HG02885 (cell line): ENCODE results near the gene BHLHA15.

Source experiments
- ATAC-seq: cut with Tn5 transposase; IDR thresholded peaks from one replicate; pipeline ENCODE4 v1.9.1; 2021; ENCODE audit warnings: mild to moderate bottlenecking; ENCODE audit not compliant: unreplicated experiment, poor library complexity

Gene BHLHA15

DNA sequence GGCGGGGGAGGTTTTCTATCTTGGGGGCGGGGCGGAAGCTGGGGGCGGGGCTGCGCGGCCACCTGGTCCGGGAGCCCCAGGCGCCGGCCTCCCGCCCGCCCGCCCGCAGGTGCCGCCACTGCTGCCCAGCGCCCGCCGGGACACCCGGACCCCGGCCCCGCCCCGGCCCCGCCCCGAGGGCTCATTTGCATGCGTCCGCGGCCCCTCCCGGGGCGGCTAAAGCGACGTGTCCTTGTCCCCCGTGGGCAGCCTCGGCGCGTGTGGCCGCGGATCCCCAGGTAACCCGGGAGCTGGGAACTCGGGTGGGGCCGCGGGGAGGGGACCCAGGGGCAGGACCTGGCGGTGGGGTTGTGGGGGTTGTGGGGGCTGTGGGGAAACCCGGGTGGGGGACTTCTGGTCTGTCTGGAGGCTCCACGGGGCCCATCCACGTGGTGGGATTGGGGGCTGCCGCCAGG lies at the start of gene BHLHA15:
TSS of gene BHLHA15 (plus strand) at position 219 of the 455 bp plus-strand sequence. CDS start 871 bp downstream, outside the sequence.
- peak; percentile 54 for ATAC-seq

DNA sequence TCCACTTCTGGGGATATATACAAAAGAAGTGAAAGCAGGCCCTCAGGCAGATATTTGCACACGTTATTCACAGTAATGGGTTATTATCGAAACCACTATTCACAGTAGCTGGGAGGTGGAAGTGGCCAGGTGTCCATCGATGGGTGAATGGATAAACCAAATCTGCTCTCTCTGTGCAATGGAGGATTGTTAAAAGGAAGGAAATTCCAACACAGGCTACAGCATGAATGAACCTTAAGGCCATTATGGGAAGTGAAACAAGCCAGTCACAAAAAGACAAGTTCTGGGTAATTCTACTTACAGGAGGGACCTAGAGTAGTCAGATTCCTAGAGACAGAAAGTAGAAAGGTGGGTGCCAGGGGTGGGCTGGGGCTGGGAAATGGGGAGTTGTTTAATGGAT lies 48.5 kb upstream of the BHLHA15 start:
- no peak for ATAC-seq

DNA sequence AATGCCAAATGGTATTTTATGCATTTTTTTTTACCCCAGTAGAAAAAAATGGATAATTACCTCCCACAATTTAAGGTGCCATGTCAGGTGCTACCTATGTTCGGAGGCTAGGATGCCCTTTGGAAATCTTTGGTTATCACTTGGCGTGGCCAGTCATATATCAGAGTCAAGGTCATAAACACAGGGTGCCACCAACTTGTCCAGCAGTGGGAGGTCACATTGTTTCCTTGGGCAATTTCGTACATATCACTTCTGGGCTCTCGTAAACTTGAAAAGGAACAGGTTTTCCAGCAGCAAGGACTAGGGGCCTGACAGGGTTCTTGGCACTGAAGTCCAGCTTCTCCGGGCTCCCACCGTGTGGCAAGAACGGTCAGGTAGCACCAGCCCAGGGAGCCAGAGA lies 48.0 kb upstream of the BHLHA15 start:
- no peak for ATAC-seq

GRCh38 chr7:98163704-98164494 lies 47.3 kb upstream of the BHLHA15 start:
- no peak for ATAC-seq

DNA sequence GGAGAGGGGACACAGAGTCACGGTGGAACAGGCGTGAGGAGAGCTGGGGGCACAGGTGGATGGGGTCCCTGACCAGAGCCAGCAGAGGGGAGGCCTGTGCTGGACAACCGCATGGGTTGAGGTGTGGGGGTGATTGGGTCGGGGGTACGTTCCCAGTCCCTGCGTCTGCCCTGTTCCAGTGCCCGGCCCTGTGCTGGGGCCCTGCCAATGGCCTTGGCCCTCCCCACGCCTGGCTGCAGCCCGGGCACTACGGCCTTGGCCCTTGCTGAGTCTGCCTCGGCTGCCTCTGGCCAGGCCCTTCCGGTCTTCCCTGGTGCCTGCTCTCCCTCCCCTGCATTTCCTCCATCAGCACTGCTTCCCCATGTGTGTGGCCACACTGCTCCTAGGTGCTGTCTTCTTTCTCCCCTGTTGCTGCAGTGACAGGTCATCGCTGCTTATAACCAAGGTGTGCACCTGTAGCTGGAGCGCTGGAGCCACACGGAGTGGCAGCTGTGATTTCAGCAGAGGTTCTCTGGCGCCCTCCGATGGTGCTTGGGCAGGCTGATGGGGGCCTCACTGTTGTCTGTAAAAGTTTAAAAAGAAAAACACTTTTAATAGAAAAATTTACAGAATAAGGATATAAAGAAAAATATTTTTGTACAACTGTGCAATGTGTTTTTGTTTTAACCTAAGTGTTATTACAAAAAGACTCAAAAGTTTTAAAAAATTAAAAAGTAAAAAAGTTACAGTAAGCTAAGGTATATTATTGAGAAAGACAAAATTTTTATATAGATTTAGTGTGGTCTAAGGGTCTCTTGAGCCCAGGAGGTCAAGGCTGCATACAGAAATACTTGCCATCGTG lies 45.2 kb upstream of the BHLHA15 start:
- peak; percentile 73 for ATAC-seq

DNA sequence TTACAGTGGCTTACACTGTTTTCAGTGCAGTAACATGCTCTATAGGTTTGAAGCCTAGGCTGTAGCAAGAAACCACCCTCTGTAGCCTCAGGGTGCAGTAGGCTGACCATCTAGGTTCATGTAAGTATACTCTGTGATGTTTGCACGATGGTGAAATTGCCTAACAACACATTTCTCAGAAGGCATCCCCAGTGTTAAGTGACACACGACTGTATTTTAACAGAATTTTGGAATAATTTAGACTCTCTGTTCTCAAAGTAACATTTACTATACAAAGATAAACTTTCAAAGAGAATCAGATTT lies 44.6 kb upstream of the BHLHA15 start:
- ATAC-seq = no peak

DNA sequence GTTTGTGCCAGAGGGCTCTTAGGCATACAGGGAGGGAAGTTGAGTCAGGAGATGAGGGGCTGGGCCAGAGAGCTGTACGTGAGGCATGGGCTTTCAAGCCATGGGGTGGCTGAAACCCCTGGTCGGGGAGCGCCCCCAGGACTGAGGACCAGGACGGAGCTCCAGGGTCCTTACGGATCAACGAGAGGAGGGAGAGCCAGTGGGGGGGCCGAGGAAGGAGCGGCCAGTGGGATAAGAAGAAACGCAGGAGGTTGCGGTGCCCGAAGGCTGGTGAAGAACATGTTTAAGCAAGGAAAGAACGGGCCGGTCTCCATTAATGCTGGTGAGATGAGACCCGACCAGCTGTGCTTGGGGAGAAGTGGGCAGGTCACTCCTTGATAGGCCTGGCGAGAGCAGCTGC lies 43.6 kb upstream of the BHLHA15 start:
- ATAC-seq = no peak

- peak; percentile 74 for ATAC-seq
Observed at GRCh38 chr7:98168181-98168903, 42.9 kb upstream of the BHLHA15 start.

GRCh38 chr7:98168904-98169621 lies 42.2 kb upstream of the BHLHA15 start:
- no peak for ATAC-seq

DNA sequence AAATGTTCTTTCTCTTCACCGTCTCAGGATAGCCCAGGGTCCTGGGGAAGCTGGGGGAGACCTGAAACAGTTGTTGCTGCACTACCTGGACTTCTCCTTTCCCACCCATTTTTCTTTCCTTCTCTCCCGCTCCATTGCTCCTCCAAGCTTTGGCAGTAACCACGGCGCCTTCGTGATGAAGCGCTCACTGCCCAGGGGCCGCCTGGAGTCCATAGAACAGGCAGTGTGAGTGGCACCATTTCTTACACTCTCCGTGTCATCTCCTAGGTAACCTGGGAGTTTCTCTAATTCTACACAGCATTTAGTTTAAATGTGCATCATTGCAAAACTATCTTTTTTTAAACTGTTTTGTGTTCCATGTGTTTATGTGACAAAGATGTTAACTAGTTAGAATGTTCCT lies 40.3 kb upstream of the BHLHA15 start:
- no peak for ATAC-seq

DNA sequence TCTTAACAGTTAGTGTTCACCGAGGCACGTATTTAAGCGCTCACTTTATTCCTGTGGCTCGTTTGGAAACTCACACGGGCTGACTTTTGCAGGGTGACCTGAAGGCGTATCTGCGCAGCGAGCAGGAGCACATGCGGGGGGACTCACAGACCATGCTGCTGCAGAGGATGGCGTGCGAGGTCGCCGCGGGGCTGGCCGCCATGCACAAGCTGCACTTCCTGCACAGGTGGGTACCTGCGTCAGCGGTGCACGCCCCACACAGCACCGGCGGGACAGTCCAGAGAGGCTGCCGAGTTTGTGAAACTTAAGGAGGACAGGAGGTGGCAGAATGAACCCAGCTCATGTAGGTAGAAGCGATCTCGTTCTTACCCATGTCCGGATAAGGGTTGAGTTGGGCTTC lies 39.8 kb upstream of the BHLHA15 start:
- no peak for ATAC-seq

DNA sequence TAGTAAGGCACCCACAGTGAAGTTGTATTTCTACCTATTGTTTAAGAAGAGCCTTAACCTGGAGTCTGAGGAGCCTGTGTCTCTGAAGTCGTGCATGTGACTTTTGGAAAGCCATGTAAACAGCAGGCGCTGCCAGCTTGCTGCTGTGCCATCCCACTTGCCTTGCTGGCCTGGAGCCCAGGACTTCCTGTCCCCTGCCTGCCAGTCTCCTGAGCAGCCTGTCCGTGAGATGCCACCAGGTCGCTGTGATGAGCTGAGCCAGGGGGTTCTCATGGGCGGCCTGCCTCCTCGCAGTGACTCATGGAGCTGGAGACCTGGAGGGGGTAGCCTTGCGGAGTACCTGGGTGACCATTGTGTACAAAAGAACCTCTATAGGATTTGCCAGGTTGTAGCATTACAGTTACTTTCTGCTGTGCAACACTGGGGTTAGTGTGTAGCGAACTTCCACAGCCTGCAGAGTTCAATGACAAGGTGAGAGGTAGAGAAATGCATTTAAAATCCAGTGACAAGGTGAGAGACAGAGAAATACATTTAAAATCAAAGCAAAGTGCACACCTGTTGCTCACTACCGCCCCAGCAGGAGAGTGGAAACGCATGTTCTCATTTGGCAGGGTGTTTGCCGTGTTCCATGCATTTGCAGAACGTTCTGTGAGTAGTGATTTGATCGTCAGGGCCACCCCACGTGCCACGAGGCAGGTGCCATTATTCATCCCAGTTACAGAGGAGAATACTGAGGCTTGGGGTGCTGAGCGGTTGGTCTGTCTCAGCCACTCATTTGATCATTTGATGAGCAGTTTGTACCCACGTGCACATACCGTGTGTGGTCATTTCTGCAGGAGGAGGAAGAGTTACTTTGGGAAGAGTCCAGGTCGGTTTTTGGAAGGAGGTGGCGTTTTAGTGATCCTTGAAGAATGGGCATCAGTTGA lies 36.6 kb upstream of the BHLHA15 start:
- ATAC-seq = no peak

DNA sequence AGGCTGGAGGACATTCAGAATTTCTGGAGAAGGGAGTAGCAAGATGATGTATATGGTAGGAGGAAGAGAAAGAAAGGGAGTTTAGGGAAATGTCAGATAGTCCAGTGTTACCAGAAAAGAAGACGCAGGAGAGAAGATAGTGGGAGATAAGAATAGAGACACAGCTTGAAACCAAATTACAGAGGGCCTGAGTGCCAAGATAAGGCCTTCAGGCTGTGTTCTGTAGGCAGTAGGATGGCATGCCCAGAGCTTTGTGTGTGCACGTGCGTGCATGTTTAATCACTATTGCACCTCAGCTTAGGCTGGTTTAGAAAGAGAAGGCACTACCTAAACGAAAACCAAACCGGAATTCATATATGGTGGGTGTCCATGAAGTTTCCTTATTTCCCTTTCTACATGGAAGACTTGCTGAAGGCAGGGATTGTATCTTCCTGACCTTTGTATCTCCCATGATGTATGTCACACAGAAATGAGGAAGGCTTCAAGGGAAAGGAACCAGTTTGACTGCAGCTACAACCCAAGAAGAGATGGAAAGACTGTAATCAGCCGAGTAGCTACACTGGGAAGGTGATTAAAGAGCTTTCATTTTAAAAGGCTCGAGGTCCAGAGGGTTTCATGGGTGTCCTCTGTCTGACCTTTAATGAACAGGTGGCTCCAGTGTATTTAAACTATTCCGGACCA lies 35.8 kb upstream of the BHLHA15 start:
- ATAC-seq = no peak

DNA sequence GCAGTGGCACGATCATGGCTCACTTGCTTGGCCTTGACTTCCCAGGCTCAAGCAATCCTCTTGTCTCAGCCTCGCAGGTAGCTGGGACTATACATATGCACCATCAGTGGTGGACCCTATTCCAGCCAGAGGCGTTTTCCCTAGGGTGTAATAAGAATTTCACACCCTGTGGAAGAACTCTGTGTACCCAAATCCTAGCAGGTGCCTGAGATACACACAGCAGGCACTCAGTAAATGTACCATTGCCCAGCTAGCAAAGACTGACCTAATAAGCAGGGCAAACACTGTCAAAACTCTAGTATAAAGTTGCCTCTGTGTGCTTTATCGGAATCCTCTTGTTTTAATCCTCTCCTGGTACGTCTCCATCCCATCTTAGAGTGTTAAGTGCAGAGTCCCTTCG lies 33.7 kb upstream of the BHLHA15 start:
- no peak for ATAC-seq

DNA sequence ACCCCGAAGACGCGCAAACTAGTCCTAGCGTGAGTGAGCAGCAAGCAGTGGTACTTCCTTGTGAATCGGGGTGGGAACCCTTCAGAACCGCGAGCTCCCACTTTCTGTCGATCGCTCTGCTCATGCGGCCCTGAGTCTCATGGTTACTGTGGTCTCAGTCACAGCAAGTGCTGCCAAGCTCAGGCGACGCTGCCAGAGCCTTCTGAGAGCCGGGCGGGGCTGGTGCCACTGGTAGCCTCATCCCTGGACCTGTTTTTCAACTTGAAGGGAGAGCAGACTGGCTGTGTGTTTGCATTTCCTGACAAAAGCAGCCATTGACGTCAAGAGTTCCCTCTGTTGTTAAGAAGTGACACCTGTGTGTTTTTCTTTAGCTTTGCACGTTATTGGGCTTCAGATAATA lies 32.9 kb upstream of the BHLHA15 start:
- ATAC-seq = no peak

GRCh38 chr7:98178762-98179490 lies 32.3 kb upstream of the BHLHA15 start:
- no peak for ATAC-seq

- no peak for ATAC-seq
Observed at GRCh38 chr7:98180751-98181150, 30.5 kb upstream of the BHLHA15 start.

GRCh38 chr7:98185101-98185500 lies 26.1 kb upstream of the BHLHA15 start:
- no peak for ATAC-seq
